GM18951 (cell line): Measurements from ENCODE around the gene CATSPER3.

ENCODE experiments used
- POLR2A ChIP-seq: IDR thresholded peaks from 4 replicates; pipeline ENCODE4 v1.6.1; 2011; ENCODE audit warnings: mild to moderate bottlenecking; ENCODE audit not compliant: insufficient read length, insufficient read depth; ENCODE audit errors: extremely low read depth
- in situ Hi-C: fragments of 300-500 bp; cut with MboI; formaldehyde crosslinking; loops from one replicate; pipeline ENCODE4 v1.12.0; 2022; ENCODE audit warnings: low sequenced_read_pairs, mixed read lengths, inconsistent platforms; ENCODE audit not compliant: unreplicated experiment

CATSPER3 gene

GRCh38 chr5:135010502-135011354, 43.0 kb downstream of the CATSPER3 start:
- TF ChIP-seq POLR2A = no peak
- in situ Hi-C loops = no loop called here

DNA sequence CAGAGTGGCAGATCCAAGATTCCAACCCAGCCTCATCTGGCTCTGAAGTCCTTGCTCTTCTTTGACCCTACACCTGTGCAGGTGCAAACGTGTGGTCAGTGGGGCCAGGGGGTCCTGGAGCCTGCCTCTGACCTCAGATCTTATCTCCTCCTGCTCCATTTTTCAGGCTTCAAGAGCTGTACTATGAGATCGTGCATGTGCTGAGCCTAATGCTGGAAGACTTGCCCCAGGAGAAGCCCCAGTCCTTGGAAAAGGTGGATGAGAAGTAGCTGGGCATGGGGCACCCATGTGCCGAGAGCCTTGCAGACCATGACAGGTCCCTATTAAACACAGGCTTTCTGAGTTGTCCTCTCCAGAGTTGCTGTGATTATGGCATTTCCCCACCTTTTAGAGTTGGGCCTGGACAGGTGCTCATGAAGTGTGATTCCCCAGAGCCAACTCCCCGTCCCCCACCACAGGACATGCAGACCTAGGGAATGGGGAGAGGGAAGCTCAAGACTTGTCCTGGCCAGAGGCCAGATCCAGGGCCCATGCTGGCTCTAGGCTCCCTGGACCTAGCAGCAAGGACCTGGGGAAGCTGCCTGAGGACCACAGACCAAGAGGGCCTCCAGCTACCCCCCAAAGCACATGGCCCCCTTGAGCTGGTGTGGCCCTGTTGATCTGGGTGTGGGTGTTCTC, 43.8 kb downstream of the CATSPER3 start:
- TF ChIP-seq POLR2A = no peak
- in situ Hi-C loops = no loop called here

DNA sequence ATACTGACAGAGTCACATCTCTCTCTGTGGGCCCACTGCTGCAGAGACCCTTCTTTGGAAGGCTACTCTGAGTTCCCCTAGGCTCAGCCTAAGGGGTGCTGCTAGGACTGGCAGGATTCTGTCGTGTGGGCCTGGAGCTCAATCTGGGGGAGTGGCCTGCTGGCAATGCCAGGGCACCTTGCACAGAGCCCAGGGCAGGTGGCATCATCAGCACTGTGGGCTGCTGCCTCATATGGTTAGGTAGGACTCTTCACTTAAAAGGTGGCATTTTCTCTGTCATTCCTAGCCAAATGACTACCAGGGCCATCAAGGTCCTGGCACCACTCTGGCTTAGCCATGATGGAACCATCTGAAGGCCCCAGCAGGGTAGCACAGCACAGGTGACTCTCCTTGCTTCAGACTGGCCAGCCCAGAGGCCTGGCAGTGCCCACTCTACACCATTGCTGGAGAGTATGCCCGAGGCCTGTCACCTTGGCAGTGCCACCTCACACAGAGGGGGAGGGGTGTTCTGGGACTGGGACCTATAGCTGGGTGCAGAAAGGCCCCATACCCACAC, 44.4 kb downstream of the CATSPER3 start:
- TF ChIP-seq POLR2A = no peak
- in situ Hi-C loops = no loop called here

DNA sequence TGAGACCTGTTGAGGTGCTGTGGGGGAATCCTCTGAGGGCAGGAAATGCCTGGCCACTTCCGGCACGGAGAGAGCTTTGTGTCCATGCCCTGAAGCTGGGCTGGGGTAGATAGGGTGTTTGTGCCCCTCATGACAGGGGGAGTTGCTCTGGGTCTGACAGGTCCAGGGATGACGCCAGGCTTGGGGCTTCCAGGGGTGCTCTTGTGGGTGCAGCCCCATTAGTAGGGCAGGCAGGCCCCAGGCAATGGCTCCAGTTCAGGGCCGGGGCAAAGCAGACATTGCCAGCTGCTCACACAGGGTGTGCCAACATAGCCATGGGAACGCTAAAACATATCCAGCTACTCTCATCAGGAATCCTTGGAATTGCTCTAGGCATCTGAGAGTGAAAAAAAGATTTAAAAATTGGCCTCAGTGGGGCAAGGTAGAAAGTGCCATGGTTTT, 45.3 kb downstream of the CATSPER3 start:
- TF ChIP-seq POLR2A = no peak
- in situ Hi-C loops = no loop called here

GRCh38 chr5:135013445-135013844, 45.7 kb downstream of the CATSPER3 start:
- in situ Hi-C loops = no loop called here

DNA sequence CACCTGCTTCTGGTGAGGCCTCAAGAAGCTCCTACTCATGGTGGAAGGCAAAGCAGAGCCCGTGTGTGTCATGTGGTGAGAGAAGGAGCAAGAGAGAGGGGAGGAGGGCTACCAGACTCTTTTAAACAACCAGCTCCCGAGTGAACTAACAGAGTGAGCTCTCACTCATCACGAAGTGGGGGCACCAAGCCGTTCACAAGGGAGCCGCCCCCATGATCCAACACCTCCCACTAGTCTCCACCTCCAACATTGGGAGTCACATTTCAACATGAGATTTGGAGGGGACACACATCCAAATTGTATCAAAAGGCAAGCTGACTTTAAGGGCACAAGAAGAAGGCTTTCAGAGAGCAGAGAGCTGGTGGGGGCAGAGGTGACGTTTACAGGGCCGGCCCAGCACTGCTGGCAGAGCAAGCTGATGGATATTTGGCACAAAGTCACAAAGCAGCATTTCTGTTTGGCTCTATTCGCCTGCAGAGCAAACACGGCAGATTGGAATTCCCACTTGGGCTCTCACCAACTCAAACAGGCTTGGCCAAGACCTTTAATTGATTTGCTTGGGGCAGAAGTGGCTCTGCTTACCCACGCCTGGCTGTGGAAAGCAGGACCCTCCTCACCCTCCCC, 46.4 kb downstream of the CATSPER3 start:
- in situ Hi-C loops = no loop called here
- no peak for TF ChIP-seq POLR2A

More at GRCh38 chr5:135013445-135013844, 45.7 kb downstream of the CATSPER3 start:
- TF ChIP-seq POLR2A = no peak

DNA sequence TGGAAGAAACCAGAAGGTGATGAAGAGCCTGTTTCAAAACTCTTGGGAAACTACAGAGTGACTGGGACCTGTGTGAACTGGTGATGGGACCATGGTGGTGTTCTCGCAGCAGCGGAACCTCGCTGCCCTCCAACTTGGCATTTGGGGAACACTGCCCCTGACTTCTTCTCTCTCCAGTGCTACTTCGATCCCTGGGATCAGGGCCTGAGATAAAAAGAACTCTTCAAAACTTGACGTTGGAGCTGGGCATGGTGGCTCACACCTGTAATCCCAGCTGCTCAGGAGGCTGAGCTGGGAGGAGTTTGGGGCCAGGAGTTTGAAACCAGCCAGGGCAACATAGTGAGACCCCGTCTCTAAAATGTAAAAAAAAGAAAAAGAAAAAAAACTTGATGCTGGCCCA, 48.2 kb downstream of the CATSPER3 start:
- TF ChIP-seq POLR2A = no peak
- in situ Hi-C loops = no loop called here

GRCh38 chr5:135016861-135017290, 49.2 kb downstream of the CATSPER3 start:
- in situ Hi-C loops = no loop called here
- no peak for TF ChIP-seq POLR2A

- in situ Hi-C loops = no loop called here
- no peak for TF ChIP-seq POLR2A
These were observed 50.8 kb downstream of the CATSPER3 start for GRCh38 chr5:135018457-135018856.

- no peak for TF ChIP-seq POLR2A
- in situ Hi-C loops = no loop called here
These were observed 51.6 kb downstream of the CATSPER3 start for GRCh38 chr5:135019314-135019713.

DNA sequence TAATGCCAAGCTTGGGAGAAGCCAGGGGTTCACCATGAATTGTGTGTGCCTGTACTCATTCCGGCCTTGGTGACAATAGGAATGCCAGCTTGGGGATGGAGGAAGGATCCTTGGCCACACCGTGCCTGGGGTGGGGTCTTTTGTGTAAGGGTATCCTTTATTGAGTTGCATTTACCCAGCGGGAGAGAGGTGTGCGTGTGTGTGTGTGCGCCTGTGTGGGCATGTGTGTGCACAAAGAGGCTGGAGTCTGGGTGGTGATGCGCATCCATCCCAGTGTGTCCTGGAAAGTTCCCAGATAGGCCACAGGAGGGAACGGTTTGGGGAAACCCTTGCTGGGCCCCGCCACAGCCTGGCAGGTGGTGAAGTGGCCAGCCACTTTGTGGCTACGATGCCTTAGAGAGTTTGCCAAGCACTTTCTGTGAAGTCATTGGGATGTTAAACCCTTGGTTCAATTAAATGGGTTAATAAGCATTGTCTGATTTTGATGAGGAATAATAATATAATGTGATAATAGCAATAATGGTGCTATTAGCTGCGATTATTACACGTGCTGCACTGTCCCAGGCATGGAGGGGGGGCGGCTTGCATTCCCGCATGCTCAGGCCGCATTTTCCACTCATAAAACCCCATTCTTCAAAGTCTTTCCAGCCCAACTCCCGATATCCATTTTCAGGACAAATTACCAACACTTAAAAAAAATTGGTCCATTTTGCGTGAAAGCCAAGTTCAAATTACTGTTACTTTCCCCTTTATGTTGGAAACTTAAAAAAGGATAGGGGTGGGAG, 52.6 kb downstream of the CATSPER3 start:
- TF ChIP-seq POLR2A = no peak
- in situ Hi-C loops = no loop called here

GRCh38 chr5:135024956-135025729, 57.4 kb downstream of the CATSPER3 start:
- TF ChIP-seq POLR2A = no peak
- in situ Hi-C loops = no loop called here
